Lung (tissue), 12 donors: ENCODE data around the gene FMO5. TPM values are rescaled to one million over a fixed set of nuclear protein-coding genes. Genes with fewer than 3 reads are reported as not detected.
A peak's percentile ranks its signal among the peaks of the same experiment; 100 is the strongest.
"Not testable (repeated sequence)": the region's sequence is repeated elsewhere in the genome, so short reads cannot be mapped to it uniquely, and the experiment has no call there.

Experiments
- ATAC-seq: fragments of 200-7000 bp; cut with Tn5 transposase; one replicate; pipeline ENCODE4 v1.9.1; 2020; ENCODE audit warnings: moderate number of reproducible peaks; ENCODE audit not compliant: insufficient read depth, low FRiP score
- DNase-seq, 3 donors: peaks; one replicate each; pipeline ENCODE4 v3.0.0-alpha.2; 2013 to 2017
- H3K27ac ChIP-seq, 2 donors: one replicate each; pipeline ENCODE4 v1.5.1; 2013; ENCODE audit warnings: mild to moderate bottlenecking in 2 of 2, moderate library complexity in 2 of 2, control low read depth in 1 of 2, inconsistent platforms in 1 of 2, low read depth in 1 of 2, low read length in 1 of 2
- H3K27me3 ChIP-seq, 3 donors: one replicate each; pipeline ENCODE4 v1.5.1; 2013; ENCODE audit warnings: low read length in 2 of 3; ENCODE audit not compliant: control insufficient read depth in 3 of 3, insufficient read depth in 3 of 3
- H3K36me3 ChIP-seq, 4 donors: one replicate each; pipeline ENCODE4 v1.5.1; 2013; ENCODE audit warnings: low read length in 4 of 4, mild to moderate bottlenecking in 1 of 4, moderate library complexity in 1 of 4; ENCODE audit not compliant: control insufficient read depth in 4 of 4, insufficient read depth in 4 of 4
- H3K4me1 ChIP-seq, 5 donors: one replicate each; pipeline ENCODE4 v1.5.1; 2013; ENCODE audit warnings: low read length in 5 of 5, mild to moderate bottlenecking in 2 of 5, moderate library complexity in 1 of 5; ENCODE audit not compliant: control insufficient read depth in 5 of 5, insufficient read depth in 5 of 5
- H3K4me3 ChIP-seq: one replicate; pipeline ENCODE4 v1.5.1; 2013; ENCODE audit warnings: mild to moderate bottlenecking, control low read depth, moderate library complexity
- H3K9ac ChIP-seq, 2 donors: one replicate each; pipeline ENCODE4 v1.5.1; 2013; ENCODE audit warnings: low read length in 2 of 2, control low read depth in 1 of 2; ENCODE audit not compliant: insufficient read depth in 1 of 2
- H3K9me3 ChIP-seq, 4 donors: one replicate each; pipeline ENCODE4 v1.5.1; 2013; ENCODE audit warnings: low read length in 3 of 4, mild to moderate bottlenecking in 1 of 4, moderate library complexity in 1 of 4; ENCODE audit not compliant: control insufficient read depth in 4 of 4, insufficient read depth in 3 of 4
- CTCF ChIP-seq: IDR thresholded peaks from 2 replicates; pipeline ENCODE4 v1.5.1; 2012; ENCODE audit warnings: mild to moderate bottlenecking; ENCODE audit errors: control extremely low read depth, extremely low read depth
- WGBS, 2 donors: extraction: QIAGEN DNeasy Blood & Tissue Kit; methylation state at CpG; one replicate each; pipeline ENCODE4 v1.1.7; 2013; 5-methylcytosine and 5-hydroxymethylcytosine counted together
- polyA plus RNA-seq, 2 donors: library from polyadenylated mRNA; stranded (reverse); fragments of 200-250 nt; gene quantifications; one replicate each; pipeline ENCODE4 v1.2.1, GENCODE V29; 2013
- total RNA-seq, 2 donors: library from RNA; depleted of rRNA in 1 of 2; stranded (reverse); fragments of >200 nt in 1 of 2; gene quantifications; one replicate each; pipeline ENCODE4 v1.2.1, GENCODE V29; 2014 to 2021
- donor health status: control.
- donor health status: control.
- donor health status: Bipolar disorder and iron deficiency.
- donor health status: healthy.
- donor health status: DM: yes; HTN: yes; CAD: no.

FMO5 gene
- total and polyA plus RNA-seq, 4 donors, result 10.4 to 78.6 (median 28.2) TPM

- H3K4me3 ChIP-seq, result peak within 1 kb of the TSS; percentile 87
- 0% methylated on average over 73 to 82 of the region's 82 CpGs for WGBS, 2 donors
- H3K9ac ChIP-seq, result peak within 1 kb of the TSS; percentile 42 to 63
- H3K9me3 ChIP-seq, result no peaks in the 10 kb centered on the region
- no peaks in the 10 kb centered on the region for H3K27me3 ChIP-seq
- DNase-seq (peak; percentile 96 to 98 (median 96)), ATAC-seq (peak; percentile 98)
- H3K4me1 ChIP-seq, result peaks cover 3 to 14% (median 7%) of the 10 kb centered on the region in 5 donors
- H3K27ac ChIP-seq, result peak within 1 kb of the TSS; percentile 87 to 90
- H3K36me3 ChIP-seq, result no peaks in the 10 kb centered on the region
- peak; percentile 94 for TF ChIP-seq CTCF
Measured at GRCh38 chr1:147242449-147243227, 17.5 kb upstream of the FMO5 start, which contains the start of gene CHD1L. Gene CHD1L (plus strand): TSS chr1:147242684. CDS start chr1:147242704, 20 bp downstream.

GRCh38 chr1:147241934-147242448, 16.9 kb upstream of the FMO5 start:
- 18 to 20% methylated on average over 9 of the region's 9 CpGs for WGBS, 2 donors
- ATAC-seq, result no peak
- no peak for TF ChIP-seq CTCF
- Histone ChIP-seq H3K27me3 (no peaks in the 10 kb centered on the region), H3K4me3 (no peak overlapping the region), H3K27ac (peak overlapping the region in 1 of 2 donors; percentile 63), H3K9me3 (no peaks in the 10 kb centered on the region), H3K4me1 (peaks cover 4 to 14% (median 5%) of the 10 kb centered on the region in 5 donors), H3K36me3 (no peaks in the 10 kb centered on the region), H3K9ac (peak overlapping the region in 1 of 2 donors; percentile 42)
- no peak for DNase-seq

GRCh38 chr1:147240131-147240721, 15.1 kb upstream of the FMO5 start:
- WGBS, 2 donors, result 53 to 93% methylated on average over 3 to 5 of the region's 5 CpGs
- not testable (repeated sequence) for H3K36me3 ChIP-seq, H3K9me3 ChIP-seq, H3K4me3 ChIP-seq, DNase-seq, ATAC-seq, H3K9ac ChIP-seq, H3K27ac ChIP-seq, H3K27me3 ChIP-seq
- peaks cover 4 to 14% (median 7%) of the 10 kb centered on the region in 5 donors for H3K4me1 ChIP-seq
